Vagina (tissue), 2 donors: ENCODE data around the gene OPRM1. TPM values are rescaled to one million over a fixed set of nuclear protein-coding genes. Genes with fewer than 3 reads are reported as not detected.
"Not testable (repeated sequence)": the region's sequence is repeated elsewhere in the genome, so short reads cannot be mapped to it uniquely, and the experiment has no call there.

Experiments used
- DNase-seq, 2 donors: peaks; one replicate each; pipeline ENCODE4 v3.0.0-alpha.2; 2017; ENCODE audit errors: extremely low spot score in 2 of 2
- H3K27ac ChIP-seq: fragments of 200-600 bp; sonication (generic); one replicate; pipeline ENCODE4 v1.5.1; 2019
- H3K27me3 ChIP-seq: fragments of 200-600 bp; sonication (generic); one replicate; pipeline ENCODE4 v1.5.1; 2019
- H3K36me3 ChIP-seq, 2 donors: fragments of 200-600 bp; sonication (generic); one replicate each; pipeline ENCODE4 v1.5.1; 2017 to 2019
- H3K4me1 ChIP-seq: fragments of 200-600 bp; sonication (generic); one replicate; pipeline ENCODE4 v1.5.1; 2019
- H3K4me3 ChIP-seq, 2 donors: fragments of 200-600 bp; sonication (generic); 1 replicate in 1 of 2; 2 replicates in 1 of 2; pipeline ENCODE4 v1.5.1; 2016 to 2019
- H3K9me3 ChIP-seq: fragments of 200-600 bp; sonication (generic); one replicate; pipeline ENCODE4 v1.5.1; 2019
- CTCF ChIP-seq, 3 experiments: fragments of 450-650 bp in 2 of 3; fragments of 200-600 bp in 1 of 3; sonication (generic) in 1 of 3; IDR thresholded peaks; one replicate each; pipeline ENCODE4 v1.5.1; 2017 to 2019; ENCODE audit warnings: antibody characterized with exemption in 3 of 3, mild to moderate bottlenecking in 2 of 3, moderate library complexity in 2 of 3
- POLR2A ChIP-seq, 2 donors: fragments of 450-650 bp; IDR thresholded peaks; one replicate each; pipeline ENCODE4 v1.6.1; 2017; ENCODE audit warnings: antibody characterized with exemption in 2 of 2, mild to moderate bottlenecking in 2 of 2, moderate library complexity in 2 of 2
- POLR2AphosphoS5 ChIP-seq, 2 donors: sonication (generic); formaldehyde crosslinking; IDR thresholded peaks; one replicate each; pipeline ENCODE4 v1.9.0; 2017; ENCODE audit warnings: antibody characterized with exemption in 2 of 2, mild to moderate bottlenecking in 2 of 2, low read depth in 1 of 2; ENCODE audit not compliant: insufficient read depth in 1 of 2
- intact Hi-C: fragments of 100-400 bp; cut with DNase I; formaldehyde crosslinking; loops from one replicate; pipeline ENCODE4 v1.15.1; 2023
- total RNA-seq: library from RNA; depleted of rRNA; stranded (reverse); fragments of >200 nt; gene quantifications from one replicate; pipeline ENCODE4 v1.2.3, GENCODE V29; 2016

Gene OPRM1
- total RNA-seq, 1 donor from 2014 or later, result 0.98 TPM

DNA sequence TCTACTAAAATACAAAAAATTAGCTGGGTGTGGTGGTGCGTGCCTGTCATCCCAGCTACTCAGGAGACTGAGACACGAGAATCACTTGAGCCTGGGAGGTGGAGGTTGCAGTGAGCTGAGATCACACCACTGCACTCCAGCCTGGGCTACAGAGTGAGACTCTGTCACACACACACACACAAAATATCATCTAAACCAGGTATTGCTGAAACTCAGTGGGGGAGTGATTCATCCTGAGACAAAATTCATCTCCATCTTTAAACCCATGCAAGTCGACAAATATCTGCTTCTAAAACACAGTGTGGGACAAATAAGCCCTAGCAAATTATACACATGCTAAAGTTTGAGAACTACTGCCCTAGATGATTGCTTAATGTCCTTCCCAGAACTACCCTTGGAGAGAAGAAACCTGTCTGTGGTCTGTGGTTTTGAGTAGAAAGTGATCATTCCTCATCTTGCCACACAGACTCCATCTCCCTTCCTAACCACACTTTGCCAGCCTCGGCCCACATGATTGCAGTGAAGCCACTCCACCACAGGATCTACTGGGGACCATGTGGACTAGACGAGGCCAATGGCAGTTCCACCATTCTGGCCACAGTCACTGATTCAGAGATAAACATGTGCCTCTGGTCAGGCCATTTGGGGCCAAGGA is 130.3 kb downstream of the OPRM1 start:
- no peaks in the 10 kb centered on the region for H3K27me3 ChIP-seq
- intact Hi-C loops, result no loop called here
- peaks cover 2% of the 10 kb centered on the region for H3K4me1 ChIP-seq
- TF ChIP-seq POLR2AphosphoS5 (IDR thresholded peaks at IDR 0.05; ENCODE audit: insufficient read depth in 1 of 2, low read depth in 1 of 2), result no peak
- TF ChIP-seq CTCF (IDR thresholded peaks at IDR 0.05), result no peak
- no peak for TF ChIP-seq POLR2A (IDR thresholded peaks at IDR 0.05)
- DNase-seq, result no peak
- H3K36me3 ChIP-seq, result no peaks in the 10 kb centered on the region
- H3K4me3 ChIP-seq, result no peak overlapping the region
- no peak overlapping the region for H3K27ac ChIP-seq
- no peaks in the 10 kb centered on the region for H3K9me3 ChIP-seq

- no peaks in the 10 kb centered on the region for H3K9me3 ChIP-seq
- DNase-seq, result no peak
- intact Hi-C loops, result no loop called here
- H3K27me3 ChIP-seq, result no peaks in the 10 kb centered on the region
- H3K4me3 ChIP-seq, result no peak overlapping the region
- no peak for TF ChIP-seq CTCF (IDR thresholded peaks at IDR 0.05)
- no peak for TF ChIP-seq POLR2A (IDR thresholded peaks at IDR 0.05)
- no peak for TF ChIP-seq POLR2AphosphoS5 (IDR thresholded peaks at IDR 0.05; ENCODE audit: insufficient read depth in 1 of 2, low read depth in 1 of 2)
- H3K36me3 ChIP-seq, result no peaks in the 10 kb centered on the region
- H3K27ac ChIP-seq, result no peak overlapping the region
- H3K4me1 ChIP-seq, result no peaks in the 10 kb centered on the region
These were observed 131.1 kb downstream of the OPRM1 start for GRCh38 chr6:154170106-154170505.

- H3K4me3 ChIP-seq, DNase-seq, H3K27me3 ChIP-seq, H3K27ac ChIP-seq, H3K4me1 ChIP-seq, intact Hi-C loops, H3K36me3 ChIP-seq, H3K9me3 ChIP-seq: not testable (repeated sequence)
These were observed 133.4 kb downstream of the OPRM1 start for GRCh38 chr6:154172393-154172792.

GRCh38 chr6:154179434-154179833 is 140.4 kb downstream of the OPRM1 start:
- intact Hi-C loops, result no loop called here
- no peak overlapping the region for H3K4me3 ChIP-seq
- TF ChIP-seq CTCF (IDR thresholded peaks at IDR 0.05) (no peak), POLR2AphosphoS5 (IDR thresholded peaks at IDR 0.05; ENCODE audit: insufficient read depth in 1 of 2, low read depth in 1 of 2) (no peak), POLR2A (IDR thresholded peaks at IDR 0.05) (no peak)
- DNase-seq, result no peak
- no peak overlapping the region for H3K27ac ChIP-seq
- no peaks in the 10 kb centered on the region for H3K9me3 ChIP-seq
- H3K27me3 ChIP-seq, result no peaks in the 10 kb centered on the region
- no peaks in the 10 kb centered on the region for H3K36me3 ChIP-seq
- no peaks in the 10 kb centered on the region for H3K4me1 ChIP-seq

- no peak overlapping the region for H3K4me3 ChIP-seq
- no peaks in the 10 kb centered on the region for H3K36me3 ChIP-seq
- no peak for DNase-seq
- intact Hi-C loops, result no loop called here
- no peak overlapping the region for H3K27ac ChIP-seq
- H3K4me1 ChIP-seq, result no peaks in the 10 kb centered on the region
- TF ChIP-seq CTCF (IDR thresholded peaks at IDR 0.05), result no peak
- no peak for TF ChIP-seq POLR2A (IDR thresholded peaks at IDR 0.05)
- no peak for TF ChIP-seq POLR2AphosphoS5 (IDR thresholded peaks at IDR 0.05; ENCODE audit: insufficient read depth in 1 of 2, low read depth in 1 of 2)
- no peaks in the 10 kb centered on the region for H3K9me3 ChIP-seq
- no peaks in the 10 kb centered on the region for H3K27me3 ChIP-seq
These were observed 148.2 kb downstream of the OPRM1 start for GRCh38 chr6:154187203-154187602.
